NB4 (cell line): ENCODE results near the gene ADARB2.

Experiments
- MAX ChIP-seq: IDR thresholded peaks from 2 replicates; pipeline ENCODE4 v1.6.1; 2011; ENCODE audit warnings: low read depth, low read length
- POLR2A ChIP-seq: IDR thresholded peaks from 2 replicates; pipeline ENCODE4 v1.6.1; 2011; ENCODE audit warnings: mild to moderate bottlenecking; ENCODE audit not compliant: insufficient read length; ENCODE audit errors: extremely low read depth
- TF ChIP-seq, protein P1 (sequence below): IDR thresholded peaks from one replicate; pipeline ENCODE4 v1.5.1; 2012; ENCODE audit warnings: low read depth, low read length

- TF ChIP-seq, protein P1, sequence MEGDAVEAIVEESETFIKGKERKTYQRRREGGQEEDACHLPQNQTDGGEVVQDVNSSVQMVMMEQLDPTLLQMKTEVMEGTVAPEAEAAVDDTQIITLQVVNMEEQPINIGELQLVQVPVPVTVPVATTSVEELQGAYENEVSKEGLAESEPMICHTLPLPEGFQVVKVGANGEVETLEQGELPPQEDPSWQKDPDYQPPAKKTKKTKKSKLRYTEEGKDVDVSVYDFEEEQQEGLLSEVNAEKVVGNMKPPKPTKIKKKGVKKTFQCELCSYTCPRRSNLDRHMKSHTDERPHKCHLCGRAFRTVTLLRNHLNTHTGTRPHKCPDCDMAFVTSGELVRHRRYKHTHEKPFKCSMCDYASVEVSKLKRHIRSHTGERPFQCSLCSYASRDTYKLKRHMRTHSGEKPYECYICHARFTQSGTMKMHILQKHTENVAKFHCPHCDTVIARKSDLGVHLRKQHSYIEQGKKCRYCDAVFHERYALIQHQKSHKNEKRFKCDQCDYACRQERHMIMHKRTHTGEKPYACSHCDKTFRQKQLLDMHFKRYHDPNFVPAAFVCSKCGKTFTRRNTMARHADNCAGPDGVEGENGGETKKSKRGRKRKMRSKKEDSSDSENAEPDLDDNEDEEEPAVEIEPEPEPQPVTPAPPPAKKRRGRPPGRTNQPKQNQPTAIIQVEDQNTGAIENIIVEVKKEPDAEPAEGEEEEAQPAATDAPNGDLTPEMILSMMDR, result no peak
- TF ChIP-seq POLR2A (no peak), MAX (no peak)
Measured at GRCh38 chr10:1183701-1184100, 553.6 kb downstream of the ADARB2 start.
